CD1c-positive myeloid dendritic cell (primary cell): ENCODE results near the gene A1CF.

Experiments
- DNase-seq: peaks from one replicate; pipeline ENCODE4 v3.0.0-alpha.2; 2016; ENCODE audit errors: extremely low spot score

Gene A1CF

GRCh38 chr10:50861370-50861769 lies 24.1 kb downstream of the A1CF start:
- no peak for DNase-seq

GRCh38 chr10:50857579-50857978 lies 27.8 kb downstream of the A1CF start:
- no peak for DNase-seq

GRCh38 chr10:50855461-50855860 lies 30.0 kb downstream of the A1CF start:
- DNase-seq = no peak

GRCh38 chr10:50855015-50855414 lies 30.4 kb downstream of the A1CF start:
- DNase-seq = no peak

- no peak for DNase-seq
Measured at GRCh38 chr10:50853557-50853956, 31.9 kb downstream of the A1CF start.

- no peak for DNase-seq
Measured at GRCh38 chr10:50851884-50852671, 33.3 kb downstream of the A1CF start.

- DNase-seq = no peak
Measured at GRCh38 chr10:50850578-50851230, 34.7 kb downstream of the A1CF start.

GRCh38 chr10:50846753-50847152 lies 38.7 kb downstream of the A1CF start:
- no peak for DNase-seq

GRCh38 chr10:50837095-50837494 lies 48.3 kb downstream of the A1CF start:
- no peak for DNase-seq

GRCh38 chr10:50832171-50832751 lies 53.2 kb downstream of the A1CF start:
- no peak for DNase-seq

GRCh38 chr10:50830066-50830465 lies 55.4 kb downstream of the A1CF start:
- DNase-seq = no peak

GRCh38 chr10:50824782-50825181 lies 60.6 kb downstream of the A1CF start:
- DNase-seq = no peak

- no peak for DNase-seq
Measured at GRCh38 chr10:50823789-50824188, 61.6 kb downstream of the A1CF start.

- no peak for DNase-seq
Measured at GRCh38 chr10:50809596-50809995, 75.8 kb downstream of the A1CF start.

- no peak for DNase-seq
Measured at GRCh38 chr10:50807851-50808776, 77.3 kb downstream of the A1CF start.

GRCh38 chr10:50805981-50806622 lies 79.3 kb downstream of the A1CF start:
- DNase-seq = no peak

GRCh38 chr10:50799595-50799994 lies 85.8 kb downstream of the A1CF start:
- no peak for DNase-seq

- no peak for DNase-seq
Measured at GRCh38 chr10:50798297-50798696, 87.1 kb downstream of the A1CF start.

- no peak for DNase-seq
Measured at GRCh38 chr10:50796693-50797092, 88.7 kb downstream of the A1CF start.

GRCh38 chr10:50794490-50794889 lies 90.9 kb downstream of the A1CF start:
- DNase-seq = no peak
